GM19239 (cell line): ENCODE results near the gene TNC.

Experiments used
- DNase-seq: peaks from one replicate; pipeline ENCODE4 v3.0.0; 2011; ENCODE audit warnings: low spot score; ENCODE audit not compliant: insufficient read length
- FAIRE-seq: peaks from 2 replicates; lab custom pipeline; 2011; peaks lifted over from hg19 to GRCh38; lab: Jason Lieb, UNC

The TNC gene

DNA sequence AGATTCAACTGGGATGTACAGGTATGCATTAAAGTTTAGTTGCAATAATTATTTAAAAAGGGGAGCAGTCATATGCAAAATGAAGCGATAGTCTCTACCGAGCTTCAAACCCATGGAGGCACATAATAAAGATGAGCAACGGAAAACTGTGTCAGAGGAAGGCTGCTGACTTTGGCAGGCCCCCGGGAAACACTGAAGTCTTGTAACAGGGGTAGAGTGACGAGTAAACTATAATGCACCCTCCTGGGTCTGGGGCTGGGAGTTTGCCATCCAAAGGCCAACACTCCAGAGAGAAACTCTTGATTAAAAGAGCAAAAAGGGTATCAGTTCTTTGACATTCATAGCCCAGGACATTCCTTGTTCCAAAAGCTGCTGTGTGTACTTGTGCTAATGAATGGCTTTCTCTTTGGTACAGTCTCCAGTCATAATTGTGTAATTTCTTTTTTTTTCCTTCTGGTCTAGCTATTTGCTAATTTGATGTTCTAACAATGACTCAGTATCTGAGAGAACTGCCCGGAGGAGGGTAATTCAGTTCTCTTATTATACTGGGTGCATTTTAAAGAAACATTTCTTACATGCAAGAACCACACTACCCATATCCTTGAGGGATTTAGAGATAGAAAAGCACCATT lies 59.2 kb downstream of the TNC start:
- FAIRE-seq (no peak), DNase-seq (no peak)

DNA sequence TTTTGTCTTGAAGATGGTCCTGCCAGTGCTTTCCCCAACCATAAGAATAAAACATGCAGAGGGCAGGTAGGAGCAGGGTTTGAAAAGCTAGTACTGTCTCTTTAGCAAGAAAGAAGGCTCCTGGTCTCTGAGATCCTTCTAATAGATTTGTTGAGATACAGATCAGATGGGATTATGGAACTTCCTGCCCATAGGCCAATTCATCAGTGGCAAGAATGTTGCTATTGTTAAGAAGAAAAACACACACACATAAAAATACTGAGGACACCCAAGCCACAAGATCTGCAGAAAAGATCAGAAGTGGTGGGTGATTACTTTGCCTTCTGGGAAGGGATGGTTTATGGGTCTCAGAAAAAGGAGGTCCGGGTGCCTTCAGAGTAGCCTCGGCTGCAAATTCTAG lies 59.8 kb downstream of the TNC start:
- FAIRE-seq = no peak
- DNase-seq = no peak

DNA sequence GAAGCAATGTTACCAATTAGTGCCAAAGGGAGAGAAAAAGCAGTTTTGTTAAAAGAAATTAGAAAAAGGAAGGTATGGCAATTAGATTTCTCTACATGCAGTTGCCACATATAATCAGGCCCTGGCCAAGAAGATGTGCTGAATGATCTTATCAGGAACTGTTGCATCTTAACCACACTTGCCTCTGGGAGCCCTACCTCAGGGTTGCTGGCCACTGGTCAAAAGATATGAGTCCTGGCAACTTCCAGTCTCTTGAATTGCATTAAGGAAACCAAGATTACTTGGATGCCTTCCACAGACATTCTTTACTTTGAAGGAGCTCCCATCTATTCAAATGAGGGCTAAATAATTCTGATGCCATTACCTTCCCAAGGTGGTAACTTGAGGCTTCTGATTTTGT lies 60.4 kb downstream of the TNC start:
- FAIRE-seq (no peak), DNase-seq (no peak)

DNA sequence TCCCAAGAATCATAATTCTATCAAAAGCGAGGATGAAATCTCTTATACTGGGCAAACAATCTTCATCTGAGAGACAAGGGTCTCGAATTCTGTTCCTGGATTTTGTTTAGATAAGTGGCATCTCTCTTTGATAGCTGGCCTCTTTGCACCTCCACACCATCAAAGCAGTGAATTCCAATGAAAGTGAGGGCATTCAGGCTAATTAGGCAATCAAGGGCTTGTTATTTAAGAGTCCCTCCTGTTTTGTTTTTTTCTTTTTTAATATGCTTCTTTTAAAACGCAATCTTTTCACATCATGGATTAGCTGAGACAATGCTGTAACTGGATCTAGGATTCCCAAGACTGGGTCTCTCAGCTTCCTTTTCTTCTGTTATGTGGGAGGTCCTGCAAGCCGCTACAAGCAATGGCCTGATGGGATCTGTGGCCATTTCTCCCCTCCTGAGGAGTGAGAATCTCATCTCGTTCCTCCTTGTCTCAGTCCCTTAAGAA lies 67.9 kb downstream of the TNC start:
- no peak for DNase-seq
- FAIRE-seq = no peak

DNA sequence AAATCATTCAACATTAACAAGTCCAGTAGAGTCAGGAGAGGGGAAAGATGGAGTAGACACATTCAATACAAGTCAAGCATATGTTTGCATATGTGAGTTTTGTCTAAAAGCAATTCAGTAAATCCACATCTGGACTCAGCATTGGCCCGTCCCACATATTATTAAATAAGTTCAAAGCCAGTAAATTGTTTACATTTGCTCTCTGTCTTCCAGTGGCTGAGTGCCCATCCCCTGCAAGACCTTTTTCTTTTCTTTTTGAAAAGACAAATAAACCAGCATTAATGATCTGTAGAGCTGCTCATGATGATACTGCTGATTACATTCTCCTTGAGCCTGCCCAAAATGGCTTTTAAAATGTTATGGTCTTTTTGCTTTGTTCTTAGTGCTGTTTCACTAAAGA lies 71.1 kb downstream of the TNC start:
- DNase-seq (no peak), FAIRE-seq (no peak)

DNA sequence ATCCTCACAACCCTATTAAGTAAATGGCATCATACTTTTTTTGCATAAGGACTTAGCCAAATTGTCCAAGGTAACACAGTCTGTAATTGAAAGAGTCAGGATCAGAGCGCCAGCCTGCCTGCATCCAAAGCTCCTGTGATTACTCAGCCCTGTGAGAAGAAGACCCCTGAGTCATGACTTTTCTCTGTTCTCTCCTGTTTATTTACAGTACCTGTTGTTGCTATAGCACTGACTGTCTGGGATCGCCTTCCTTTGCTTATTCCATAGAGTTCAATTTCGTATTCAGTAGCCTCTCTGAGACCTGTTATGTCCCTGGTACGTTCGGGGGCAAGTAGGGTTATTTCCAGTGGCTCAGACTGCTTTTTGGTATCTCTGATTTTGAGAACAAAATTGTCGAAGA lies 71.8 kb downstream of the TNC start:
- FAIRE-seq (no peak), DNase-seq (no peak)

DNA sequence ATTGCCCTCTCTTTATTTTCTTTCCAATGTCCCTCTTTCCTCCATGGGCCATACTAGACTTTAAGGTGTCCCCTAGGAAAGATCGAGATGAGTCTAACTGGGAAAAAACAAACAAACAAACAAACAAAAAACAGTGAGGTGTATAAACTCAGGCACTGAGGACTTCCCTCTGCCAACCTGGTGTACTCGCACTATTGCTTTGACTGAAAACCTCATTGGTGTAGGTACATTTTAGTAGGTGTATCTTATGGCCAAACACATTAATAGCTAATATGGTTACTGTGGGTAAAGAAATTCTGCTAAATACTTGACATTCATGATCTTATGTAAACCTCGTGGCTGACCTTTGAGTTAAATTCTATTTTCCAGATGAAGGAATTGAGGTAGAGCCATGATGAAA lies 74.3 kb downstream of the TNC start:
- DNase-seq = no peak
- FAIRE-seq = no peak

DNA sequence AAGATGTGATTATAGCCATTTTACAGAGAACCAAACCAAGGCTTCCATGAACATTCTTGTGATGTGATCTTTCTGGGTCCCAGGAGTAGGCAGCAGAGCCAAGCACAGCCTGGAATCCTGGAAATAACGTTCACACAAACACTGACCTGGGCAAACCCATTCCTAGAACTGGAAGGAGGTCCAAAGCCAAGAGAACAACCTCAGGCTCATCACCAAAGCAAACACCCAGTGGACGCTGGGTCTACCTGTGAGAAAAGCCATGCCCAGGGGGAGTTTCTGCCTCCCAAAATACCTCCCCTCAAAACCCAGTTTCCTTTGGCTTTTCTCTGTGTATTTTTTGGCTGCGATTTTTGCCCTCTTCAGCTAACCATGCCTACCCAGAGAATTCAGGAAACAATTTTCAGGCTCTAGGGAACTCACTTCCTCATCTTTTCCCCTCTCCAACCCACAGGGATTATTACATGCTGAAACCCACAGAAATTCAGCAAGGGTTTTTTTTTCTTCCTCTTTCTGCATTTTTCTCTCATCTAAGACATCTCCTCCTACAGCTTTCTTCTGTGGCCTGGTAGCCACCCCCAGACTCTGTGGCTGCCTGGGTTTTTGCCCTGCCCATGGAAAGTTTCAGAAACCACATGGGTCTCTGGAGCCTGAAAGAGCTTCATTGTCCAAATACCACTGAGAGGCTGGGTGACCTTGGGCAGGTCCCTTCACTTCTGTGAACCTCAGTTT lies 75.0 kb downstream of the TNC start:
- FAIRE-seq (no peak), DNase-seq (no peak)

DNA sequence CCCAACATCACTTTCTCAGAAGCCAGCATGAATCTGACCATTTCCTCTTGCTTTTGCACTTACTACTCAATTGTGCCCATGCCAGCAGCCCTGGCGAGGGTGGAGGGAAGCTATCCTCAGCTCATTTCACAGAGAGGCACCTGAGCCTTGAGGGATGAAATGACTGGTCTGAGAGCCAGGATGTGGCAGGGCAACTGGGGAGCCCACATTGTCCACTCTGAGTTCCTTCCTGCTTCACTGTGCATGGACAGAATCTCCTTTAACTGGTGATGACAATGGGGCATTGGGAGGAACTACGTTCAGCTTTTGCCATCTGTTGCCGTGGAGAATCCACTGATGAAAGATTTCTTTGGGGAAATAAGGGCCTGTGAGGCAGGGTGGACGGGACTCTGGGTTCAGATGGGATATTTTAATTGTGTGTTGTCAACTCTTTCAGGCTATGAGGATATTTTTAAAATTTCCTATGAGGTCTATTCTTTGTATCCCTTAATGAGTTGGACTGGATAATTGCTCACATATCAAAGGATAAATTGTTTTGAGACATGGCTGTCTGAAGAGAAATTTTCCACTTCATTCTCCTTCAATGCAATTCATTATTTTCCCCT lies 78.3 kb downstream of the TNC start:
- DNase-seq = no peak
- no peak for FAIRE-seq

DNA sequence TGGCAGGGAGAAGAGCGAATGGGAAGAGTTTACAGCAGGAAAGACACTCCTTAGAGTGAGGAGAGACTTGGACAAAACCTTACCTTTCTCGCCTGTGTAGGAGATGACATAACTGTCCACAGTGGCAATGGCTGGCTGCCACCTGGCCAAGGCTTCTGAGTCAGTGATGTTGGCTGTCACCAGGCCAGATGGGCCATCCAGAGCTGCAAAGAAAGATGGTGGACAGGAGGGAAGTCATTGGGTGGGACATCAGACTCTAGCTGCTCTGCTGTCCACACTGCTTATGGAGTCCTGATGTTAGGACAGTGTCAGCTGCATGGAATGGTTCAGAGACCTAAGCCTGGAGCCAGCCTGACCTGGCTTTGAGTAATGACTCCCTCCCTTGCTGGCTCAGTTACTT lies 79.8 kb downstream of the TNC start:
- no peak for DNase-seq
- FAIRE-seq = no peak

DNA sequence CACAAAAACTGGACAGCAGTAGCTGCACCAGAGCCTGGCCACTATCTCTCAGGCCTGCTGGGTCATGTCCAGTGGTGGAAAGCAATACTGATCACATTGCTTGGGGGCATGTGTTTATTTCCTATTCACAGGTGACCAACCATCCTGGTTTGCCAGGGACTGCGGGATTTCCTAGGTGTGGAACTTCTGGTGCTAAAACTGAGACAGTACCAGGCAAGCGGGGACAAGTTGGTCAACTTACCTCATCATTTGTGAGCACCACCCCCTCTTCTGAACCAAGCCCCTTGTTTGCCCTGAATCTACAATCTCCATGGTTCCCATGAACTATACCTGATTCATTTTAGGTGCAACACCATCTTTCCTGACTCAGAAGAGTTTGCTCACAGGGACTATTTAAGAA lies 81.3 kb downstream of the TNC start:
- FAIRE-seq (no peak), DNase-seq (no peak)

DNA sequence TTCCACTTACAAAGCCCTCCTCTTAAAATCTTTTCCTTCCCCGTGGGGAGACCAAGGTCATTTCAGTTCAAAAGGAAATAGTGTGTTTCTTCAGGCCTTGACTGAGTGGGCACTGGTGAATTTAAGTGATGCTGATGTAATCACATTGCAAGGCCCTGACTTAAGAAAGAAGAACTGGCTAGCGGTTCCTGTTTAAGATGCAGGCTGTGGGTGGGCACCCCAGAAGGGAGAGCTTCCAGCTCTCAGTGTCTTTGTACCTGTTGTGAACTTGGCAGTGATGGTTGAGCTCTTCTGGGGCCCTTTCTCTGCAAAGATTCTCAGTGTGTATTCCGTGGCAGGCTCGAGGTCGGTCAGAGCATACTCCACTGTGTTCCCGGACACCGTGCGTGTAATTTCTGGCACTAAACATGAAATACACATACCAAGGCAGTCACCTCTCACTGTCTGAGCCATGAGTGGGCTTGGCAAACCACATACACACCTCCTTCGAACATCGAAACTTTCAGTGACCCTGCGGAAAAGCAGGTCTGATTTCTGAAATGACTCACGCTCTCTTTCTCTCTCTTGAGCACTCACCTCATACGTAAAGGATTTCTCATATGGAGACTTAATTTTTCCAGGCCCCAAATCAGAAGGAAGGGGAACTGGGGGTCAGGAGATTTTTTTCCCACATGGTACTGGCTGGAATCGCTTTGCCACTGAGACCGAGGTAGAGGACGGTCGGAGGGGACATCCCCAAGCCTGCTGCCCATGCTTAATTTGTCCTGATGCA lies 81.9 kb downstream of the TNC start:
- DNase-seq = peak; percentile 29
- FAIRE-seq = peak; percentile 80

DNA sequence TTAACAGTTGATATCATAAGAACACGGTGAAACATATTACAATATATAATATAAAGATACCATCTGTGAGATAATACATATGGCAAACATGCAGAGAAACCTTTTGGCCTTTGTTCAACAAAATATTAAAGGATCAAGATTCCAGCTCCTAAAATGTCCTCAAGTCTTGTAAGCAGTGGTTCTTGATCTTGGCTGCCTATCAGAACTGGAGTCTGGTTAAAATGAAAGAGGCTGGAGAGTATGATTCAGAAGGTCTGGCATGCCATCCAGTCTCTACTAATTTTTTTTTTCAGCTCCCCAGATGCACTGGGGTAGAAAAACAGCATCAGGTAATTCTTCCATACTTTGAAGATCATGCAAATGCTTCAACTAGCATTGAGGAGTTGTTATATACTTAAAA lies 83.2 kb downstream of the TNC start:
- no peak for FAIRE-seq
- no peak for DNase-seq

DNA sequence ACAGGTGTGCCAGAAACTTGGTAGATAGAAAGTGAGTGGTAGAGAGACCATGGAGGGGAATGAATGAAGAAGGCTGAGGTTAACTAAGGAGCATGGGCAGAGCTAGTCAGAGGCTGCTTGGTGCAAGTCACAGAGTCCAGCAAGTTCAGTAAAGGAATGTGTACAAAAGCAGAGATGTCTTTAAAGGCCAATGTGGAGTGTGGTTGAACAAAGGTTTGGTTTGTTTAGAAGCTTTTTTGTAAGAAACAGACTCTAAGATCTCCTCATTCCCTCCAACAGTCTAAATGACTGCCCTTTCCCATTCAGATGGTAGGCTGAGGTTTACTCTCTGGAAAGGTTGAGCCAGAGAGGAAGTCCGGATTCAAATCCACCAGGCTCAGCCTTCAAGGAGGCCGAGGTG lies 84.2 kb downstream of the TNC start:
- DNase-seq (no peak), FAIRE-seq (no peak)

DNA sequence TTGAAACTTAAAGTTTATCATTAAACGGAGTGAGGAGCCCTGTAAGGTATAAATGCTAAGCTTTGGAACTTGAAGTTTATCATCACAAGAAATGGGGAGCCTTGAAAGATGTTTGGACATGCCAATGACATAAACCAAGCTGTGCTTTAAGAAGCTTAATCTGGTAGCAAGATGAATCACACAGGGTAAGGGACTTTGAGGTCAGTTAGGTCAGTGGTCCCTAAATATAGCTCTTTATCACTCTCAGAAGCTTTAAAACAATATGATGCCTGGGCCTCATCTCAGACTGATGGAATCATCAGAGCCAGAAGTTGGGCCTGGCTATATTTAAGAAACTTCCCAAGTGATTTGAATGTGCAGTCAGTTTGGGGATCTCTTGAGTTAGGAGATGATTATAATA lies 85.7 kb downstream of the TNC start:
- no peak for FAIRE-seq
- DNase-seq = no peak

DNA sequence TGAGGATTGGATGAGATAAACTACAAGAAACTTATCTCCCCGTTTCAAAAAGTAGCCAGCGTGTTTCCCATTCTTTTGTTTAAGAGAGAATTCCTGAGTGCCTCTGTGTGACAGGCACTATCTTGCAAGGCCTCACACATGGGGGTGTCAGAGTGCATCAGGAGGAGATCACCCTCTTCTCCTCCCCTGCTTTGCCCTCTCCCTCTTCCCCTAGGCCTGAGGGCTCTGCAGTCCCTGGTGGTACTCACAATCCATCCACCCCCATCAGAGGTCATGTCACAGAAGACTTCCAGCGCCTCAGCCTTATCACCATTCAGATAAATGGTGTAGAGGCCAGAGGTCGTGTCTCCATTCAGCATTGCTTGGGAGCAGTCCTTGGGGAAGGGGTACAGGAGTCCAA lies 88.0 kb downstream of the TNC start:
- FAIRE-seq (no peak), DNase-seq (no peak)

DNA sequence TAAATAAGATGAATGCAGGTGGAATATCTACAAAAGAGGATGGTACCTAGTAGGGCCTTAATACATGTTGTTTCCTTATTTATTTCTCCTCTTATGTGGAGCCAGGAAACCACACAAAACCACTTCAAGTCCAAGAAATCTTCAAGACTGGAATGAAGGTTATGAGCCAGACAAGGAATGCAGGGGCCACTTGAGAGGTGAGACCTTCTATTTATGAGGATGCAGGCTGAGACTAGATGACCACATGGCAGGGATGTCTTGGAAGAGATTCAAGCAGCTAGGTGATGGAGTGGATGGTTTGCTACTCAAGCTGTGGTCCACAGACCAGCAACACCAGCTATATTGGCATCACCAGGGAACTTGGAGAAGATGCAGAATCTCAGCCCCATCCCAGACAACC lies 92.2 kb downstream of the TNC start:
- DNase-seq (no peak), FAIRE-seq (no peak)

DNA sequence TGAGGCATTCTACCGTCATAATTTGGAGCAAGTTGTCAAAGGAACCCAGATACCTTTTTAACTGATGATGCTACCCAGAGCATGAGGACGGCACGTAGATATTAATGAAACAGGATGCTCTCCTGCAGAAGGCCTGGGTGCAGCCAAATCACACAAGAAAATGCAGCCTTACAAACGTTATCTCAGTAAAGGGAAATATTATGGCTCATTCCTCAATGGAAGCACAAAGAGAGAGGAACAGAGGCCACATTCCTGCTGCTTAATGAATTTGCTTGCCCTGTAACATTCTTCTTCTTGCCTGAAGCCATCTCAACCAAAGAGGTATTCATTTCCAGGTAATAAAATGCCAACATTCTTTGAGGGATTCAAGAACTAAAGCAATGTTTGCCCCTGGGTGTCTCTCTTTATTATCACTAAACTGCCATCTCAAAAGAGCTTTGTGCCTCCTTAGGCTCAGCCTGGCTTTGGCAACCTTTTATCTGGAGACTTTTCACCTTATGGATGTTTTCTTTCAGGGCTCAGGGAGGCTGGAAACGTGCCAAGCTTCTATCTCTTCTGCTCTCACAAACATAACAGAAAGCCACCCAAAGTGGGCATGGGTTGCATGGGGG lies 92.9 kb downstream of the TNC start:
- no peak for FAIRE-seq

DNA sequence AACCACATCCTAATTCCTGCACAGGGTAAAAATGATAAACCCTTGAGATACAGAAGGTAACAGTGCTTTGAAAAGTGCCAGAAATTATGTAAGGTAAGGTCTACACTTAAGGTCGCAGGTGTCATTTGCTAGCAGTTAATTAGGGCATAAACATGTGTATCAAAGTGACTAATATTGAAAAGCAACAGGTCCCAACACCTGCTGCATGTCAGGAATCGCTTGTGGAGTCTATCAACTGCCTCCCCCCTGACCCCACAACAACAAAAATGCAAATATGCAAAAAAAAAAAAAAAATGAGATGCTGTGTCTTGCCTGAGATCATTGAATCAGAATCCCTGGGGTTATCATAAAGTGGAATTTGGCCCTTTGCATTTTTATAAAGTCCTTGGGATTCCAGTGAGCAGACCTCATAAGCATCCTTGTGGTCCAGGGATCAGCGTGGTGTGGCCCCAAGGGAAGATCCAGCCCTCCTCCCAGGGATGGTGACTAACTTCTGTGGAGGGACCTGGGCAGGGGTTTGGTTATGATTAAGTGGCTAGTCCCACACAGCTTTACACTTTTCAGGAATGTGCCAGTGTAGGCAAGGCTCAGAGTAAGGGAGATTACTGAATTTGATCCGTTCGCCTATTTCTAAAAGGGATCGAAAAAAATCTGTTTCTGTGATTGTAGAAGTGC lies 95.1 kb downstream of the TNC start:
- FAIRE-seq = no peak
- DNase-seq = no peak

More for the DNA sequence above, 92.9 kb downstream of the TNC start:
- DNase-seq = no peak
